8988T (cell line): ENCODE measurements around the gene OR4N2.
"Not testable (repeated sequence)": the region's sequence is repeated elsewhere in the genome, so short reads cannot be mapped to it uniquely, and the experiment has no call there.

Experiments used
- DNase-seq: peaks from one replicate; pipeline ENCODE4 v3.0.0; 2011

OR4N2 gene

GRCh38 chr14:19838433-19838832 lies 34.9 kb downstream of the OR4N2 start:
- no peak for DNase-seq

GRCh38 chr14:19851365-19851764 lies 47.8 kb downstream of the OR4N2 start:
- DNase-seq: no peak

- DNase-seq: not testable (repeated sequence)
Observed at GRCh38 chr14:19866061-19866669, 62.6 kb downstream of the OR4N2 start.

- DNase-seq: no peak
Observed at GRCh38 chr14:19873178-19873577, 69.6 kb downstream of the OR4N2 start.

GRCh38 chr14:19874842-19875241 lies 71.3 kb downstream of the OR4N2 start, which contains the start of gene OR4K2:
Gene OR4K2, plus strand, starts transcription at chr14:19875142. Its CDS starts 1,126 bp downstream, at chr14:19876268.
- DNase-seq: no peak

GRCh38 chr14:19878029-19878642 lies 74.6 kb downstream of the OR4N2 start:
- DNase-seq: no peak
